Astrocyte of the cerebellum (primary cell): Measurements from ENCODE around the gene ZC3HAV1.
"Not testable (repeated sequence)": the region's sequence is repeated elsewhere in the genome, so short reads cannot be mapped to it uniquely, and the experiment has no call there.

ENCODE experiments used
- DNase-seq: peaks from one replicate; pipeline ENCODE4 v3.0.0-alpha.2; 2011; ENCODE audit warnings: low read depth
- H3K4me3 ChIP-seq: 2 replicates; pipeline ENCODE4 v1.5.1; 2011; ENCODE audit warnings: mild to moderate bottlenecking, low read depth, low read length, moderate library complexity
- in situ Hi-C: cut with HindIII; loops from 2 replicates; pipeline ENCODE4 v1.10.0; 2017; ENCODE audit warnings: low sequenced_read_pairs
- TF ChIP-seq, protein P1 (sequence below): IDR thresholded peaks from 2 replicates; pipeline ENCODE4 v1.5.1; 2012; ENCODE audit warnings: low read length, low read depth, moderate library complexity, mild to moderate bottlenecking; ENCODE audit errors: missing control alignments

ZC3HAV1 gene

DNA sequence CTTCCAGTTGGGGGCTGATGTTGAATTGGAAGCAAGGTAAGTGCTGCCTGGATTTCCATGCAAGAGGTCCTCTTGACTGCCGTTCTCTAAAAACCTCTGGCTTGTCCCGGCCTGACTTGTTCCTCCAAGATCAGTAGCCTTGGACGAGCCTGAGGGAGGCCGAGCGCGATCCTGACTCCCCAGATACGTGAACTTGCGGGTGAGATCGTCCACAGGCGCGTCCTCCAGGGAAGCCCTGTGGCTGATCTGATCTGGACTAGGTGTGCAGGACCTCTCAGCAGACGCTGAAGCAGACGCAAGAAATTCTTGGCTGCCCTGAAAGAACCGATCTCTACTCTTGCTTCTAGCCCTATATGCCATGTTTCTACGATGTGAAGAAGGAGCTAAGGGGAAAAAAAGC, 29.7 kb downstream of the ZC3HAV1 start:
- TF ChIP-seq, protein P1, sequence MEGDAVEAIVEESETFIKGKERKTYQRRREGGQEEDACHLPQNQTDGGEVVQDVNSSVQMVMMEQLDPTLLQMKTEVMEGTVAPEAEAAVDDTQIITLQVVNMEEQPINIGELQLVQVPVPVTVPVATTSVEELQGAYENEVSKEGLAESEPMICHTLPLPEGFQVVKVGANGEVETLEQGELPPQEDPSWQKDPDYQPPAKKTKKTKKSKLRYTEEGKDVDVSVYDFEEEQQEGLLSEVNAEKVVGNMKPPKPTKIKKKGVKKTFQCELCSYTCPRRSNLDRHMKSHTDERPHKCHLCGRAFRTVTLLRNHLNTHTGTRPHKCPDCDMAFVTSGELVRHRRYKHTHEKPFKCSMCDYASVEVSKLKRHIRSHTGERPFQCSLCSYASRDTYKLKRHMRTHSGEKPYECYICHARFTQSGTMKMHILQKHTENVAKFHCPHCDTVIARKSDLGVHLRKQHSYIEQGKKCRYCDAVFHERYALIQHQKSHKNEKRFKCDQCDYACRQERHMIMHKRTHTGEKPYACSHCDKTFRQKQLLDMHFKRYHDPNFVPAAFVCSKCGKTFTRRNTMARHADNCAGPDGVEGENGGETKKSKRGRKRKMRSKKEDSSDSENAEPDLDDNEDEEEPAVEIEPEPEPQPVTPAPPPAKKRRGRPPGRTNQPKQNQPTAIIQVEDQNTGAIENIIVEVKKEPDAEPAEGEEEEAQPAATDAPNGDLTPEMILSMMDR, result no peak
- no peak overlapping the region for H3K4me3 ChIP-seq
- DNase-seq, result no peak
- in situ Hi-C loops, result no loop called here

DNA sequence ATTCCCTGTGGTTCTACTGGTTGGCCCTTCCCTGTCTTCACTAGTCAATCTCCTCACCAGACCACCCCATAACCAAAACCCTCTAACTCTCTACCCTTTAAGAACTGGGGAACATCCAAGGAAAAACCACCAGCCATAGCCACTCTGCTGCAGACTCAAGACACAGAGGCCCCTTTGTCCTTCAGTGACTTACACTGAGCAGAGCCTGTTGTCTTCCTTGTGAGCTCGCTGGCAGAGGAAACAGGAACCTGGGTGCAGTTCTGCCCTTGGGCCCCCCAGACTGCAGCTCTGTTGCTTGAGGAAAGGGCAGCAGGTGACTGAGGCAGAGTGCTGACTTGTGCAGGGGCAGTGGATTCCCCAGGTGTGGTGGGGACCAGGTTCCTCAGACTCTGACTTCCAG, 30.6 kb downstream of the ZC3HAV1 start:
- TF ChIP-seq, protein P1, result no peak
- H3K4me3 ChIP-seq, result no peak overlapping the region
- DNase-seq, result no peak
- in situ Hi-C loops, result no loop called here

DNA sequence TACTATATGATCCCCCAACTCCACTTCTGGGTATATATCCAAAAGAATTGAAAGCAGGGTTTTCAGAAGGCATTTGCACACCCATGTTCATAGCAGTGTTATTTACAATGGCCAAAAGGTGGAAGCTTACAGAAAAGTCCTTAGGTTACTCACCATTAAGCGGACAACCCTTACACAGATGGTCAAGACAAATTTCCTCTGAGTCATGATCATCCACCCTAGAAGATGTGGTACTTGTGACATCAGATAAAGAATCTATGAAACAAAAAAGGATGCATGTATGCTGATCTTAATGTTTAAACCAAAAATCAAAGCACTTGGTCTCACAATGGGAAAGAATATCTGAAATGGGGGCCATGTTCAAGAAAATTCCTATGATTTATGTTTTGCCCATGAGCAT, 31.1 kb downstream of the ZC3HAV1 start:
- in situ Hi-C loops, result no loop called here
- no peak for DNase-seq
- TF ChIP-seq, protein P1, result no peak
- no peak overlapping the region for H3K4me3 ChIP-seq

DNA sequence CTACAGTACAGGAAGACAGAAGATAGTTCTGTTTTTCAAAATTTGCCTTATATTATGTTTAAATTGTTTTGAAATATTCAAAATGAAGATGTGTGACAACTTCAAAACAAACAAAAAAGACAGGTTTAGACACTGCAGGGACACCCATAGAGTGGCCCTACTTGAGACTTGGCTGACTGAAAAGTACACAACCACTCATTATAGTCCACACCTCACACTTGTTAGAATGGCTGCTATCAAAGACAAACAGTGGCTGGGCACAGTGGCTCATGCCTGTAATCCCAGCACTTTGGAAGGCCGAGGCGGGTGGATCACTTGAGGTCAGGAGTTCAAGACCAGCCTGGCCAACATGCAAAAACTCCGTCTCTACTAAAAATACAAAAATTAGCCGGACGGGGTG, 31.8 kb downstream of the ZC3HAV1 start:
- in situ Hi-C loops, H3K4me3 ChIP-seq, DNase-seq: not testable (repeated sequence)

DNA sequence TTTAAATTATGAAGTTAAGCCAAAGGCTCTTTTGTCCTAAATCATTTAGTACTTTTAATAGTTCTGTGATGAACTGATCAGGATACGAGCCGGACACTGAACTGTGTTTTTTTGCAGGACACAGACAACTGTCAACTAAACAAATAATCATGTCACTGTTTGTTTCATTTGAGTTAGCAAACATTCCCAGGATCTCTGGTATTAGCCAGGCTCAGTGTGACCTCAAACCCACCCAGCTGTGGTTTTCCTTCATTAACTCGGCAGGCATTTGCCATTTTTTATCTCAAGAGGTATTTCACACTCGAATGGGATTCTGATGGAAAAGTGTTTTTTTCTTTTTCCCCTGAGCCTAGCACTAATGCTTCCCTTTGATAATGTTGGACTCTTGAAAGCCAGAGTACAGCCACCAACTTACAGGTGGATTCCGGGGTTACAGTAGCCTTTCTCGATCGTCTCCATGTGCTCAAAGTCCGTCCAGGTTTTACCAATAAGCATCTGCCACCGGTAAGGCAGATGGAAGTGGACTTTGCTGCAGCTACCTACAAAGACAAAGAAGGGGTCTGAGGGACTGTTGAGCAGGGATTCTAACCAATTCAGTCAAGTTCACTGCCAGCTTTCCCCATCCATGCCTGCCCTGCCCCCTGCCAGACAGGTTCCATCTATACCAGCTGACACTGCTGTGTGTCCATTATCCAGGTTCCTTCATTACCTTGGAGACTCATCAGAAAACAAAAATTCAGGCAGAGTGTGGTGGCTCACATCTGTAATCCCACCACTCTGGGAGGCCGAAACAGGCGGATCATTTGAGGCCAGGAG, 33.4 kb downstream of the ZC3HAV1 start:
- DNase-seq, result no peak
- in situ Hi-C loops, result no loop called here
- TF ChIP-seq, protein P1, result no peak
- H3K4me3 ChIP-seq, result no peak overlapping the region

DNA sequence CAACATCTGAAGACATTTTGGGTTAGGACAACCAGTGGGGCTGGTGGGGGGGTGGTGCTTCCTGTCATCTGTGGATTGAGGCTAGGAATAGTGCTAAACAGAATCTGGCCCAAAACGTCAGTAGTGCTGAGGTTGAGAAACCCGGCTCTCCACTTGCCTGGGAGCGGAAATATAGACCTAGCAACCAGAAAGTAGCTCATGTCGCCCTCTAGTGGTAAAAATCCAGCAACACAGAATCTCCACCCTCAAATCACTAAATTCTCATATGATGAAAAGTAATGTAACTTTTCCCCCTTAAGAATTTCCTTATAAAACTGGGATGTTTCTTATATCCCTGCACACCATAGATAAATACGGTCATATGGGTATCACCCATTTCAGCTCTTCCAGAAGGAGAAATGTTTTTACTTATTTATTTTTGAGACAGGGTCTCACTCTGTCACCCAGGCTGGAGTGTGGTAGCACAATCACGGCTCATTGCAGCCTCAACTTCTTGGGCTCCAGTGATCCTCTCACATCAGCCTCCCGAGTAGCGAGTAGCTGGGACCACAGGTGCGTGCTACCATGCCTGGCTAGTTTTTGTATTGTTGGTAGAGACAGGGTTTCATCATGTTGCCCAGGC, 34.4 kb downstream of the ZC3HAV1 start:
- TF ChIP-seq, protein P1, result peak; percentile 79
- in situ Hi-C loops, result no loop called here
- peak; percentile 59 for DNase-seq
- H3K4me3 ChIP-seq, result no peak overlapping the region

DNA sequence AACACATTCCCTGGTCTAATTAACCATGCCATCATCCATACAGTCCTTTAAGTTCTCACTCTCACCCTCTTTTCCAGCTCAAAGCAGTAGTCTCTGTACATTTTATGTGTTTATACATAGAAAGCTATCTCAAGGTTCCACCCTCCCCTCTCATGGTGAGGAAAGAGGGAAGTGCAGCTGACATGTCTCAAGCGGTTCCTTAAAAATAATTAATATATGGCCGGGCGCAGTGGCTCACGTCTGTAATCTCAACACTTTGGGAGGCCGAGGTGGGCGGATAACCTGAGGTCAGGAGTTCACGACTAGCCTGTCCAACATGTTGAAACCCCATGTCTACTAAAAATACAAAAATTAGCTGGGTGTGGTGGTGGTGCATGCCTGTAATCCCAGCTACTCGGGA, 36.7 kb downstream of the ZC3HAV1 start:
- no peak for DNase-seq
- in situ Hi-C loops, result no loop called here
- H3K4me3 ChIP-seq, result no peak overlapping the region
- TF ChIP-seq, protein P1, result no peak
